Measurements from ENCODE around the gene CLMN. TPM values are rescaled to one million over a fixed set of nuclear protein-coding genes. Genes with fewer than 3 reads are reported as not detected.

The CLMN gene
- total and polyA plus RNA-seq, 2 of the 8 experiments (the other 6 are each of a cell fraction or from before 2014, with no cell fraction given), result 1.6 to 8.2 TPM

GRCh38 chr14:95315579-95315978, 4.1 kb downstream of the CLMN start (continued):
- TF ChIP-seq RAD21 (IDR thresholded peaks at IDR 0.05 in 1 of 2, conservative IDR thresholded peaks at IDR 0.05 in 1 of 2; ENCODE audit: low read depth in 2 of 2, low read length in 2 of 2) (no peak), JUND (IDR thresholded peaks at IDR 0.05; ENCODE audit: low read length) (no peak), TAF1 (IDR thresholded peaks at IDR 0.05; ENCODE audit: low read depth, low read length) (no peak), CBX5 (IDR thresholded peaks at IDR 0.05; ENCODE audit: low read depth, low read length) (no peak), CREB1 (IDR thresholded peaks at IDR 0.05) (no peak)

All from H1 (cell line).